Sciatic nerve (tissue), 2 donors: ENCODE results near the gene NFKB1. TPM values are rescaled to one million over a fixed set of nuclear protein-coding genes. Genes with fewer than 3 reads are reported as not detected.
"Not testable (repeated sequence)": the region's sequence is repeated elsewhere in the genome, so short reads cannot be mapped to it uniquely, and the experiment has no call there.

Experiments used
- ATAC-seq: fragments of 200-7000 bp; cut with Tn5 transposase; one replicate; pipeline ENCODE4 v1.9.1; 2020; ENCODE audit warnings: mild to moderate bottlenecking, moderate library complexity
- DNase-seq: peaks from one replicate; pipeline ENCODE4 v3.0.0-alpha.2; 2020; ENCODE audit warnings: low spot score
- intact Hi-C: fragments of 100-400 bp; cut with DNase I; formaldehyde crosslinking; loops from one replicate; pipeline ENCODE4 v1.14.2; 2022
- total RNA-seq: library from RNA; stranded (reverse); fragmentation: NEBNext Ultra II Directional; extraction: Animal tissue kit (Norgen Biotek cat#: 25700); gene quantifications from one replicate; pipeline ENCODE4 v1.2.1, GENCODE V29; 2021
- donor health status: DM: no; HTN: no; CAD: no.
- donor health status: DM: no; HTN: no; CAD: no.

NFKB1 gene
- total RNA-seq, 1 donor from 2014 or later = 41.9 TPM

- DNase-seq (no peak), ATAC-seq (peak; percentile 75)
- intact Hi-C loops = no loop called here
These were observed 105.8 kb downstream of the NFKB1 start for GRCh38 chr4:102606846-102607450.

GRCh38 chr4:102608190-102608589 is 107.0 kb downstream of the NFKB1 start:
- DNase-seq (no peak), ATAC-seq (no peak)
- intact Hi-C loops = no loop called here

- no peak for ATAC-seq
- no peak for DNase-seq
- intact Hi-C loops = loop anchor here (10.0 kb wide), 1 partner anchor 155 kb away; no protein-coding TSS in a partner anchor
These were observed 108.8 kb downstream of the NFKB1 start for GRCh38 chr4:102610007-102610406.

- no peak for ATAC-seq
These were observed 109.3 kb downstream of the NFKB1 start for GRCh38 chr4:102610476-102610875.

DNA sequence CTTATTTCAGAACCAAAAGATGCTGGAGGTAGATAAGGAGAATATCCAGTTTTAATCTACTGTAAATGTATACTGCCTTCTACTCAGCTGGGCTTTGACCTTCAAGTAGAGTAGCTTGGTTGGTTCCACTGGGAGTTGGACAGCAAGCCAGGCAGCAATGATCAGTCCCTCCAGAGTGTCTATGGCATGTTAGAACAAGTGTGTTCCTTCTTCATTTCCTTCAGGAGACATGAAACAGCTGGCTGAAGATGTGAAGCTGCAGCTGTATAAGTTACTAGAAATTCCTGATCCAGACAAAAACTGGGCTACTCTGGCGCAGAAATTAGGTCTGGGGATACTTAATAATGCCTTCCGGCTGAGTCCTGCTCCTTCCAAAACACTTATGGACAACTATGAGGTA is 111.1 kb downstream of the NFKB1 start:
- ATAC-seq (no peak), DNase-seq (no peak)
- intact Hi-C loops = loop anchor here (10.0 kb wide), 1 partner anchor 157 kb away; no protein-coding TSS in a partner anchor

More at GRCh38 chr4:102610476-102610875, 109.3 kb downstream of the NFKB1 start:
- intact Hi-C loops = loop anchor here (10.0 kb wide), 1 partner anchor 156 kb away; no protein-coding TSS in a partner anchor
- DNase-seq = no peak

DNA sequence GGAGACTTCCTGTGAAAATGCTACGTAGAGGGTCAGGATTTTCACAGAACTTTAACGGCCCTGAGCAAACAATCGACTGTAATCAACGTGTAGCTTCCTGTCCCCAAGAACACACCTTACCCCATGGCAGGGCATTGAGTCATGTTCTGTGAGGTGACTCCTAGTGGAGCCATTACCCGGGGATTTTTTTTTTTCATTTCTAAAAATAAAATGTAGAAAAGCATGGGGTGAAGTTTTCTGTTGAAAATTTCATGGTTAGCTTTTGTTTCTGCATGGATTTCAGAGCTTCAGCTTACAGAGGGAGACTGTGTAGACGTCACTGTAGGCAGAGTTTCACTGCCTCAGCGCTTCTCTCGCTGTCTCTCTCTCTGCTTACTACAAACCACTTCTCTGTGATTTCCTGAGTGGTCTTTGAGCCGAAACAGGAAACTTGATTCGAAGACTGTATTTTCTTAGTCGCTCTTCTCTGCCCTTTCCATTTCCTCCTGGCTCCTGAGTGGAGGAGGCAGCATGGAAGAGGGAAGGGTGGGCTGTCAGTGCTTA is 111.7 kb downstream of the NFKB1 start:
- intact Hi-C loops = loop anchor here (10.0 kb wide), 1 partner anchor 158 kb away; no protein-coding TSS in a partner anchor
- DNase-seq = no peak
- no peak for ATAC-seq

DNA sequence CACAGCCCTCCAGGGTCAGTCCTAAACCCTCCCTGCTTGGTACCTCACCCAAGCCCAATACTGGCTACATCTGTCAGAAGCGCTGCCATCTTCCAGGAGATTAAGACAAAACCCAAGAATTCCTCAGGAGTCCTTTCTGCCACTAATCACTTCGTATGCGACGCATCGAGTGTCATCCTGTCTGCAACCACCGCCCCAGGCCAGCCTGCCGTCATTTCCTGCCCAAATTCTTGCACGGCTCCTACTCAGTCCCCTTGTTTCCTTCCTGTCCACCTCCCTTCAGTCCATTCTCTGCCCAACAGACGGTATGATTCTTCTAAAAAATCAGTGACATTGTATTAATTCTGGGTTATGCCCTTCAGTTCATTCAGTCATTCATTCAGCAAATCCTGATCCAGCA is 113.6 kb downstream of the NFKB1 start:
- ATAC-seq (no peak), DNase-seq (no peak)
- intact Hi-C loops = loop anchor here (10.0 kb wide), 1 partner anchor 160 kb away; no protein-coding TSS in a partner anchor

DNA sequence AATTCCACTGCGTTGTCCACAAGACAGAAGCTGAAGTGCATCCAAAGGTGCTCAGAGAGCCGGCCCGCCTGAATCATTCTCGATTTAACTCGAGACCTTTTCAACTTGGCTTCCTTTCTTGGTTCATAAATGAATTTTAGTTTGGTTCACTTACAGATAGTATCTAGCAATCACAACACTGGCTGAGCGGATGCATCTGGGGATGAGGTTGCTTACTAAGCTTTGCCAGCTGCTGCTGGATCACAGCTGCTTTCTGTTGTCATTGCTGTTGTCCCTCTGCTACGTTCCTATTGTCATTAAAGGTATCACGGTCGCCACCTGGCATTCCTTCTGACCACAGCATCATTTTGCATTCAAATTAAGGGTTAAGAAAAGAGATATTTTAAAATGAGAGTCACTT is 115.5 kb downstream of the NFKB1 start:
- DNase-seq = no peak
- ATAC-seq = no peak
- intact Hi-C loops = loop anchor here (10.0 kb wide), 1 partner anchor 162 kb away; no protein-coding TSS in a partner anchor

- ATAC-seq, DNase-seq: not testable (repeated sequence)
- intact Hi-C loops = loop anchor here (10.0 kb wide), 1 partner anchor 164 kb away; no protein-coding TSS in a partner anchor
These were observed 117.9 kb downstream of the NFKB1 start for GRCh38 chr4:102619021-102619420.

GRCh38 chr4:102619776-102620631 is 118.8 kb downstream of the NFKB1 start:
- intact Hi-C loops = loop anchor here (10.0 kb wide), 2 partner anchors 165 to 385 kb away; no protein-coding TSS in a partner anchor
- DNase-seq, ATAC-seq: not testable (repeated sequence)

DNA sequence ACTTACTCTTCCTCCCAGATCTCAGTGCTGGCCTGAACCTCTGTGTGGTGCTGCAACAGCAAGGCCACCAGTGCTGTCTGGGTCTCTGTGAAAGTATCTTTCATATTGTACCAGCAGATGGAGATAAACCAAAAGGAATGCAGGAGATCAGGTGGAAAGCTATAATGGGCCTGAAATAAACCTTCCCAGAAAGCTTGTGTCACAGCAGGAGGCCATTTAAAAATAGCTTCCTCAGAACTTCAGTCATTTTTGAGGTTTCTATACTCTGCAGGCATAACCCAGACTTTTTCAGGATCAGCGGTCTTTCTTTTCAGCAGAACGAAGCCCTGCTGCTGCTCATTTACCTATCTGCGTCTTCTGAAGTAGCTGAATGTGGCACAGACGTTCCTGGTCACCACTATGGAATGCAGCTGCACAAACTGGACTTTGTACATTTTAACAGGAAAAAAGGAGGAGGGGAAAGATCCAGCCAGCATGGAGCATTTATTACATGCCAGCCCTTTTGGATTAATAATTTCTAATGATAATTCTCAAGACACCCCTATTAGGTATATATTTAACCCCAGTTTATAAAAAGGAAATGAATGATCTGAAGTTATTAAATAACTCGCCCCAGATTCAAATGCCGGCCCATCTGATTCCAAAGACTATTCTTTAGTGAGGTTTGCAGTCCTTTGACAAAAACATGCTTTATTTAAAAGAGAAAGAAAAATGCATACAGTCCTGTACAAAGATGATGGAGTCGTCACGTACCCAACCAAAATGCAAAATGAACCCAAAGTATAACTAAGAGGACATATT is 119.7 kb downstream of the NFKB1 start:
- no peak for DNase-seq
- intact Hi-C loops = loop anchor here (10.0 kb wide), 1 partner anchor 384 kb away; no protein-coding TSS in a partner anchor
- ATAC-seq = peak; percentile 89

GRCh38 chr4:102623622-102624021 is 122.5 kb downstream of the NFKB1 start:
- intact Hi-C loops = loop anchor here (10.0 kb wide), 1 partner anchor 381 kb away; no protein-coding TSS in a partner anchor
- DNase-seq (no peak), ATAC-seq (no peak)

DNA sequence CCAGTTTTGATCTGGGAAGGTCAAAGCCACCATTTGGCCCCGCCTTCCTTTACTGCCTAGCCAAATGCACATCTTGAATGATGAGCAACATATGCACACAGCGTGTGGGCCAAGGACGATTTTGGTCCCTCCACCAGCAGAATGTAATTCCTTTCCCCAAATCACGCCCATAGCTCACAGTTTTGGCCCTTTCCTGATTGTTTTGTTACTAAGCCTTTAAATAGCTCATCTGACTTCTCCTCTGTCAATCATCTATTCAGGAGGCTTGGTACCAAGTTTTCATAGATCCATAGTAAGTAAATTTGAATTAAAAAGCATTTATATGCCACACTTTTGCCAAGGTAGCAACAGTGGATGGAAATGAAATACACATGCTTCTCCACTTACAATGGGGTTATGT is 123.3 kb downstream of the NFKB1 start:
- ATAC-seq = no peak
- no peak for DNase-seq
- intact Hi-C loops = loop anchor here (10.0 kb wide), 1 partner anchor 380 kb away; no protein-coding TSS in a partner anchor

- DNase-seq (no peak), ATAC-seq (peak; percentile 86)
- intact Hi-C loops = loop anchor here (10.0 kb wide), 1 partner anchor 379 kb away; no protein-coding TSS in a partner anchor
These were observed 124.2 kb downstream of the NFKB1 start for GRCh38 chr4:102625232-102625930.

GRCh38 chr4:102627831-102628523 is 126.8 kb downstream of the NFKB1 start:
- DNase-seq = no peak
- intact Hi-C loops = loop anchor here (10.0 kb wide), 1 partner anchor 377 kb away; no protein-coding TSS in a partner anchor
- ATAC-seq = no peak

DNA sequence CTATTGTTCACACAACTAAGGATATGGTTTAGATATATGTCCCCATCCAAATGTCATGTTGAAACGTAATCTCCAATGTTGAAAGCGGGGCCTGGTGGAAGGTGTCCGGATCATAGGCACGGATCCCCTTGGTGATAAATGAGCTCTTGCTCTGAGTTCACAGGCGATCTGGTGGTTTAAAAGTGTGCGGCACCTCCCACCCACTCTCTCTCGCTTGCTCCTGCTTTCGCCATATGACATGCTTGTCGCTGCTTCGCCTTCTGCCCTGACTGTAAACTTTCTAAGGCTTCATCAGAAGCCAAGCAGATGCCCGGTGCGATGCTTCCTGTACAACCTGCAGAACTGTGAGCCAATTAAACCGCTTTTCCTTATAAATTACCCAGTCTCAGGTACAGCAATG is 128.5 kb downstream of the NFKB1 start:
- intact Hi-C loops = loop anchor here (10.0 kb wide), 1 partner anchor 375 kb away; no protein-coding TSS in a partner anchor
- DNase-seq (no peak), ATAC-seq (no peak)

DNA sequence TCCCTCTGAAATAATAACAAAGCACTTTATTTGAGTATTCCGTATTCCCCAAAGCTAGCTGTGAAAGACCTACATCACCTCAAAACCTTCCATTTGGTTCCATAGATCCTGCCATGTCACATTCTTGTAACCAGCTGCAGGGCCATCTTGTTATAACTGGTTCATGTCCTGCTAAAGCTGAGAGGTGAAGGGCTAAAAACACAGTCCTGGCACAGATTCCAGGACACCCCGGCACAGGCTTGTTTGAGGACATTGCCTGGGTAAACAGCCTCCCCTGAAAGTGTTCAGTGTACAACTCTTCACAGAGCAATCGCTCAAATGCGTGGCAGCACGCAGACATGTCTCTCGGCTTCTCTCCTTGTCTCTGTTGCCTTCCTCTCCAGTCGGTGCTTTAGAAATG is 130.5 kb downstream of the NFKB1 start:
- intact Hi-C loops = no loop called here
- DNase-seq = no peak
- ATAC-seq = no peak
